AG04450 (cell line): ENCODE results near the gene NMRAL1. TPM values are rescaled to one million over a fixed set of nuclear protein-coding genes. Genes with fewer than 3 reads are reported as not detected.
A peak's percentile ranks its signal among the peaks of the same experiment; 100 is the strongest.

Experiments
- CTCF ChIA-PET: fragments of 300-600, 350-600 bp; formaldehyde crosslinking; extraction: SDS; loops from one replicate; lab custom pipeline; 2022; ENCODE audit warnings: antibody characterized with exemption, inconsistent platforms; lab: Charles Lee
- POLR2A ChIA-PET: fragments of 350-600 bp; formaldehyde crosslinking; extraction: SDS; loops from one replicate; lab custom pipeline; 2021; ENCODE audit warnings: antibody characterized with exemption, inconsistent platforms; lab: Yijun Ruan, JAX
- DNase-seq: peaks from one replicate; pipeline ENCODE4 v3.0.0-alpha.2; 2011; ENCODE audit warnings: low read depth, low spot score
- H3K27ac ChIP-seq: one replicate; pipeline ENCODE4 v1.5.1; 2012; ENCODE audit warnings: low read depth, low read length, control low read depth
- H3K27me3 ChIP-seq: one replicate; pipeline ENCODE4 v1.6.0; 2012; ENCODE audit warnings: low read length; ENCODE audit not compliant: control insufficient read depth, insufficient read depth
- H3K4me3 ChIP-seq: 2 replicates; pipeline ENCODE4 v1.5.1; 2011; ENCODE audit warnings: mild to moderate bottlenecking, low read depth, low read length, control low read depth
- H3K9me3 ChIP-seq: 2 replicates; pipeline ENCODE4 v1.5.1; 2012; ENCODE audit warnings: low read length; ENCODE audit not compliant: control insufficient read depth, insufficient read depth
- polyA plus RNA-seq: library from polyadenylated mRNA; depleted of rRNA; stranded (reverse); fragments of >200 nt; gene quantifications from 2 replicates; pipeline ENCODE4 v1.2.3, GENCODE V29; 2011
- TF ChIP-seq, protein P1 (sequence below): IDR thresholded peaks from 2 replicates; pipeline ENCODE4 v1.5.1; 2011; ENCODE audit warnings: low read depth, low read length, control low read depth, inconsistent platforms

NMRAL1 gene
- polyA plus RNA-seq, 1 experiment: 26.3 TPM

DNA sequence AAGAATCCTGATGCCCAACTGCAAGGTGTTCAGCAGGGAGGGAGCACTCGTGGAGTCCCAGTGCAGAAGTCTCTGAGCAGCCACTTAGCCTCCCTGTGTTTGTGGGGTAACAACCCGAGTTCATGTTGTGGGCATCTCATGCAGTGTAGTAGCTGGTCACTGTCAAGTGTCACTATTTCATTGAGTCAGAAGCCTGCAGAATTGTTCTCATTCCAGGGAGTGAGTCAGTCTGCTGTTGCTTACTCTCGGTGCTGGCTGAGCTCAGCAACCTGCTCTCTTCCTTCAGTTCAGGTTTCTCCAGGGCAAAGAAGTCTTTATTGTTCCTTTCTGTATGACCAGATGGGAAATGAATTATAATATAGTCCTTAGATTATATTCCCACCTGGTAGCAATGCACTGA, 25.8 kb upstream of the NMRAL1 start:
- H3K27ac ChIP-seq: peak overlapping the region; percentile 90
- H3K9me3 ChIP-seq: no peaks in the 10 kb centered on the region
- DNase-seq: peak; percentile 60
- ChIA-PET POLR2A (interaction anchor here (0.9 to 1.7 kb wide), 5 partner anchors 8 to 443 kb away, joined by 3 to 5 read pairs (median 4); no protein-coding TSS in a partner anchor), CTCF (interaction anchor here (0.5 to 1.7 kb wide), 8 partner anchors 8 to 541 kb away, joined by 3 to 6 read pairs (median 5); partner anchors contain the start of gene MGRN1)
- H3K27me3 ChIP-seq: no peaks in the 10 kb centered on the region
- peak overlapping the region; percentile 26; the same call in 1 of the 2 replicates for H3K4me3 ChIP-seq
- TF ChIP-seq, protein P1, sequence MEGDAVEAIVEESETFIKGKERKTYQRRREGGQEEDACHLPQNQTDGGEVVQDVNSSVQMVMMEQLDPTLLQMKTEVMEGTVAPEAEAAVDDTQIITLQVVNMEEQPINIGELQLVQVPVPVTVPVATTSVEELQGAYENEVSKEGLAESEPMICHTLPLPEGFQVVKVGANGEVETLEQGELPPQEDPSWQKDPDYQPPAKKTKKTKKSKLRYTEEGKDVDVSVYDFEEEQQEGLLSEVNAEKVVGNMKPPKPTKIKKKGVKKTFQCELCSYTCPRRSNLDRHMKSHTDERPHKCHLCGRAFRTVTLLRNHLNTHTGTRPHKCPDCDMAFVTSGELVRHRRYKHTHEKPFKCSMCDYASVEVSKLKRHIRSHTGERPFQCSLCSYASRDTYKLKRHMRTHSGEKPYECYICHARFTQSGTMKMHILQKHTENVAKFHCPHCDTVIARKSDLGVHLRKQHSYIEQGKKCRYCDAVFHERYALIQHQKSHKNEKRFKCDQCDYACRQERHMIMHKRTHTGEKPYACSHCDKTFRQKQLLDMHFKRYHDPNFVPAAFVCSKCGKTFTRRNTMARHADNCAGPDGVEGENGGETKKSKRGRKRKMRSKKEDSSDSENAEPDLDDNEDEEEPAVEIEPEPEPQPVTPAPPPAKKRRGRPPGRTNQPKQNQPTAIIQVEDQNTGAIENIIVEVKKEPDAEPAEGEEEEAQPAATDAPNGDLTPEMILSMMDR: no peak

DNA sequence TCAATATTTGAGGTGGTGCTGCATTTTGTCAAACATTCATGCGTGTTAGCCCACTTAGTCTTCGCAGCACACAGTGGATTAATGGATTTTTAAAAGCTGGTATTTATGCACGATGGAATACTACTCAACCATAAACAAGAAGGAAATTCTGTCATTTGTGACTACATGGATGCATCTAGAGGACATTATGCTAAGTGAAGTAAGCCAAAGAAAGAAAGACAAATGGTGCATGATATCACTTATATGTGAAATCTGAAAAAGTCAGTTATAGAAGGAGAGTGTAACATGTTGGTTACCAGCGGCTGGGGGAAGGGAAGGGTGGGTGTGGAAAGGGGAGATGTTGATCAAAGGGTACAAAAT, 24.8 kb upstream of the NMRAL1 start:
- ChIA-PET CTCF (interaction anchor here (0.9 to 1.5 kb wide), 3 partner anchors 9 to 49 kb away, joined by 3 read pairs; no protein-coding TSS in a partner anchor), POLR2A (no interaction called here)
- Histone ChIP-seq H3K9me3 (no peaks in the 10 kb centered on the region), H3K27ac (no peak overlapping the region), H3K4me3 (no peak overlapping the region), H3K27me3 (no peaks in the 10 kb centered on the region)
- TF ChIP-seq, protein P1: no peak
- no peak for DNase-seq

DNA sequence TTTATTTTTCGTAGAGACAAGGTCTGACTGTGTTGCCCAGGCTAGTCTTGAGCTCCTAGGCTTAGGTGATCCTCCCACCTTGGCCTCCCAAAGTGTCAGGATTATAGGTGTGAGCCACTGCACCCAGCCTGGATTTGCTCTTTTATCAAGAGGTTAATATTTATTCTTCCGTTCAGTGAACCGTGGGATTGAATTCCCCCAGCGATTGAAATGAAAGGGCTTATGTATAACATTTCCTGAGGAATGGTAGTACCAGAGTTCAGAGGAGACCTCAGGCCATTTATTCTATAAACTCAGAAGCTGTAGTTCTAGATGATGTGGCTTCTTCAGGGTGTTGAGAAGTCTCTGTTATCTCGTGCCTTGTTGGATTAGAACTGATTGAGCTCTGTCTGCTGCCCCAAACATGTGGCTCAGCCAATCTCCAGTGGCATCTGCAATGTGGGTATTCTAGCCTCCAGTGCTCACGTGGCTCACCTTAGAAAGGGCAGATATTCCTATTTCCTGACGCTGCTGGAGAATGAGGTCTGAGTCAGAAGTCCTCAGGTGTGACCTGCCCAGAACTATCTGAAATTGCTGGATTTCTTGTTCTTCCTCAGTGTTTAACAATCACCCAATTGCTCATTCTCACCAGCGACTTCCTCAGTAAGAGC, 24.2 kb upstream of the NMRAL1 start:
- ChIA-PET CTCF (interaction anchor here (0.9 to 1.5 kb wide), 3 partner anchors 9 to 50 kb away, joined by 3 read pairs; no protein-coding TSS in a partner anchor), POLR2A (no interaction called here)
- DNase-seq: no peak
- Histone ChIP-seq H3K27ac (no peak overlapping the region), H3K4me3 (no peak overlapping the region), H3K27me3 (no peaks in the 10 kb centered on the region), H3K9me3 (no peaks in the 10 kb centered on the region)
- TF ChIP-seq, protein P1: no peak

DNA sequence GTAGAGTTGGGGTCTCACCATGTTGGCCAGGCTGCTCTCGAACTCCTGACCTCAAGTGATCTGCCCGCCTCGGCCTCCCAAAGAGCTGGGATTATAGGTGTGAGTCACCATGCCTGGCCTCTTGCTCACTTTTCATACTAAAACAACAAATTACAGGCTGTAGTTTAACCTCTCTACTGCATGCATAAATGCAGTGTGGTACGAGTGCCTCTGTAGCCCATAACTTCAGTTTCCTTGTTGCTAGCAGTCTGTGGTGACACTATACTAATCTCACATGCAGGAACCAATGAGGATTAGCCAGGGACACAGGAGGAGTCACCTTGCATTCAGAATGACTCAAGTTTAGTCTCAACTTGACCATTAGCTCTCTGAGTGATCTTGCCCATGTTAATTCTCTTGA, 21.9 kb upstream of the NMRAL1 start:
- ChIA-PET CTCF (interaction anchor here (1.9 kb wide), 1 partner anchor 10 kb away, joined by 4 read pairs; no protein-coding TSS in a partner anchor), POLR2A (interaction anchor here (0.6 kb wide), 1 partner anchor 72 kb away, joined by 3 read pairs; no protein-coding TSS in a partner anchor)
- TF ChIP-seq, protein P1: no peak

DNA sequence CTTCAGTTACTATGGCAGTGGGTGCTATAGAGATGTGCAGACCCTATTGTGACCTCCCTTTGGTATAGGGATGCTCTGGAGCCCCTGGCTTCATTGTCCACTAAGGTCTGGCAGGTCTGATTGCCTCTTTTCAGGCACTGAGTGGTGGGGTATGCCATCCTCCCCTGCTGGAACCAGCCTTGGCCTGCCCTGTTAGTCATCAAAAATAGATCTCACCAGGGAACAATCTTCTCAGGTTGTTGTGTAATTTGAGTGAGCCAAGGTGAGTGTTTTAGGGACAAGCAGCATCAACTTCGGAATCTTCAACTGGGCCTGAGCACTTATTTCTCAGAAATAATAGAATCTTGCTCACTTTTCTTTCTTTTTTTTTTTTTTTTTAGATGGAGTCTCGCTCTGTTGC, 21.3 kb upstream of the NMRAL1 start:
- ChIA-PET POLR2A (no interaction called here), CTCF (interaction anchor here (1.9 kb wide), 1 partner anchor 11 kb away, joined by 4 read pairs; no protein-coding TSS in a partner anchor)
- no peak overlapping the region for H3K4me3 ChIP-seq
- TF ChIP-seq, protein P1: no peak
- no peaks in the 10 kb centered on the region for H3K9me3 ChIP-seq
- no peak for DNase-seq
- no peaks in the 10 kb centered on the region for H3K27me3 ChIP-seq
- peak overlapping the region; percentile 74 for H3K27ac ChIP-seq

More for the DNA sequence above, 21.9 kb upstream of the NMRAL1 start:
- no peak for DNase-seq
- no peaks in the 10 kb centered on the region for H3K27me3 ChIP-seq
- H3K9me3 ChIP-seq: no peaks in the 10 kb centered on the region
- no peak overlapping the region for H3K4me3 ChIP-seq
- H3K27ac ChIP-seq: peak overlapping the region; percentile 74
